ENCODE data around the gene CSNK1G2.

DNA sequence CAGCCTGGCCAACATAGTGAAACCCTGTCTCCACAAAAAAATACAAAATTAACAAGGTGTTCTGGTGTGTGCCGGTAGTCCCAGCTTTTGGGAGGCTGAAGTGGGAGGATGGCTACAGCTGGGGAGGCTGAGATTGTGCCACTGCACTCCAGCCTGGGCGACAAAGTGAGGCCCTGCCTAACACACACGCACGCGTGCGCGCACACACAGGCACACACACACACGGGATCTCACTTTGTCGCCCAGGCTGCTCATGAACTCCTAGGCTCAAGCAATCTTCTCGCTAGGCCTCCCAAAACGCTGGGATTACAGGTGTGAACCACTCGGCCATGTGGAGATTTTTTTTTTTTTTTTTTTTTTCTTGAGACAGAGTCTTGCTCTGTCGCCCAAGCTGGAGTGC is 77.8 kb downstream of the CSNK1G2 start:
- TF ChIP-seq, protein P1, sequence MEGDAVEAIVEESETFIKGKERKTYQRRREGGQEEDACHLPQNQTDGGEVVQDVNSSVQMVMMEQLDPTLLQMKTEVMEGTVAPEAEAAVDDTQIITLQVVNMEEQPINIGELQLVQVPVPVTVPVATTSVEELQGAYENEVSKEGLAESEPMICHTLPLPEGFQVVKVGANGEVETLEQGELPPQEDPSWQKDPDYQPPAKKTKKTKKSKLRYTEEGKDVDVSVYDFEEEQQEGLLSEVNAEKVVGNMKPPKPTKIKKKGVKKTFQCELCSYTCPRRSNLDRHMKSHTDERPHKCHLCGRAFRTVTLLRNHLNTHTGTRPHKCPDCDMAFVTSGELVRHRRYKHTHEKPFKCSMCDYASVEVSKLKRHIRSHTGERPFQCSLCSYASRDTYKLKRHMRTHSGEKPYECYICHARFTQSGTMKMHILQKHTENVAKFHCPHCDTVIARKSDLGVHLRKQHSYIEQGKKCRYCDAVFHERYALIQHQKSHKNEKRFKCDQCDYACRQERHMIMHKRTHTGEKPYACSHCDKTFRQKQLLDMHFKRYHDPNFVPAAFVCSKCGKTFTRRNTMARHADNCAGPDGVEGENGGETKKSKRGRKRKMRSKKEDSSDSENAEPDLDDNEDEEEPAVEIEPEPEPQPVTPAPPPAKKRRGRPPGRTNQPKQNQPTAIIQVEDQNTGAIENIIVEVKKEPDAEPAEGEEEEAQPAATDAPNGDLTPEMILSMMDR (IDR thresholded peaks at IDR 0.05), result no peak
- TF ChIP-seq POLR2A (IDR thresholded peaks at IDR 0.05), result no peak
